ENCODE data around the gene ACADVL.

DNA sequence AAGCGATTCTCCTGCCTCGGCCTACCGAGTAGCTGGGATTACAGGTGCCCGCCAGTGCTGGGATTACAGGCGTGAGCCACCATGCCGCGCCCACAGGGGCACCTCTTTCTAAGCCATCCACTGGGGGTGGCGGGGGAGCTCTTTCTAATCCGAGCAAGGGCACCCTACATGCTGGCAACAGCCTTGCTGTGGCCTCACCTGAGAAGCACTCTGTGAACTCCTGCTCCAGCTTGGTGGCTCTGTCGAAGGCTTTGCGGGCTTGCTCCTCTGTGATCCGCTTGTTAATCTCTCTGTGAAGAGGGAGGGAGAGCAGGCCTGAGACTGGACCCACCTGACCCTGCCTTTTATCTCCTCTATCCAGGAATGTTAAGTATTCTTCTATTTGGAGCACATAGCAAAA, 28.7 kb upstream of the ACADVL start:
- TF ChIP-seq, protein P1, sequence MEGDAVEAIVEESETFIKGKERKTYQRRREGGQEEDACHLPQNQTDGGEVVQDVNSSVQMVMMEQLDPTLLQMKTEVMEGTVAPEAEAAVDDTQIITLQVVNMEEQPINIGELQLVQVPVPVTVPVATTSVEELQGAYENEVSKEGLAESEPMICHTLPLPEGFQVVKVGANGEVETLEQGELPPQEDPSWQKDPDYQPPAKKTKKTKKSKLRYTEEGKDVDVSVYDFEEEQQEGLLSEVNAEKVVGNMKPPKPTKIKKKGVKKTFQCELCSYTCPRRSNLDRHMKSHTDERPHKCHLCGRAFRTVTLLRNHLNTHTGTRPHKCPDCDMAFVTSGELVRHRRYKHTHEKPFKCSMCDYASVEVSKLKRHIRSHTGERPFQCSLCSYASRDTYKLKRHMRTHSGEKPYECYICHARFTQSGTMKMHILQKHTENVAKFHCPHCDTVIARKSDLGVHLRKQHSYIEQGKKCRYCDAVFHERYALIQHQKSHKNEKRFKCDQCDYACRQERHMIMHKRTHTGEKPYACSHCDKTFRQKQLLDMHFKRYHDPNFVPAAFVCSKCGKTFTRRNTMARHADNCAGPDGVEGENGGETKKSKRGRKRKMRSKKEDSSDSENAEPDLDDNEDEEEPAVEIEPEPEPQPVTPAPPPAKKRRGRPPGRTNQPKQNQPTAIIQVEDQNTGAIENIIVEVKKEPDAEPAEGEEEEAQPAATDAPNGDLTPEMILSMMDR (IDR thresholded peaks at IDR 0.05) = no peak
- no peak for TF ChIP-seq POLR2A (IDR thresholded peaks at IDR 0.05)

Data from upper lobe of left lung (tissue), 4 donors.